Heart left ventricle (tissue), 13 donors: Measurements from ENCODE around the gene HP.

Source experiments
- CTCF ChIP-seq, 12 donors: fragments of 200-600 bp; sonication (generic) in 4 of 12; IDR thresholded peaks; one replicate each; pipeline versions ENCODE4 v1.5.0 to v1.8.0; 2018 to 2022; ENCODE audit warnings: antibody characterized with exemption in 12 of 12, mild to moderate bottlenecking in 5 of 12
- POLR2A ChIP-seq, 2 donors: fragments of 450-650 bp; IDR thresholded peaks; one replicate each; pipeline ENCODE4 v1.6.1; 2017; ENCODE audit warnings: antibody characterized with exemption in 2 of 2, mild to moderate bottlenecking in 2 of 2, moderate library complexity in 2 of 2
- donor health status: ischemic (EF 13 %, LVEDD 7.1; RV severe dilation, severe dysfunction).
- donor health status: DM: no; HTN: yes; CAD: no.
- donor health status: DM: no; HTN: no; CAD: no.
- donor health status: ischemic (EF 25% LVEDD 6.9; RV normal size, moderate dysfunction).
- donor health status: ischemic (EF 25% LVEDD 5.7; RV mildly dilated, moderate dysfunction).
- donor health status: ischemic (EF 35%, LVEDD 5.7; RV mildly dilated, moderate dysfunction).
- donor health status: nonischemic (EF 11% LVEDD 7.7; RV severe dilation, severe dysfunction).
- donor health status: DM: yes; HTN: yes; CAD: no.
- donor health status: PGD.
- donor health status: ischemic (EF 29% LVEDD 5.4; RV normal size, mild dysfunction).
- donor health status: nonischemic (EF 23%, LVEDD 6.1; RV moderate dilation, normal function).

GRCh38 chr16:72055911-72056310 is 1.6 kb downstream of the HP start:
- TF ChIP-seq POLR2A (IDR thresholded peaks at IDR 0.05) (no peak), CTCF (IDR thresholded peaks at IDR 0.05) (no peak)
